Activated CD4-positive, alpha-beta T cell treated with anti-CD3 and anti-CD28 coated beads, Interleukin-2, amount 10 ng/mL, durations not matched to agents 7 days and 5 days (primary cell): ENCODE data around the gene BOD1. TPM values are rescaled to one million over a fixed set of nuclear protein-coding genes. Genes with fewer than 3 reads are reported as not detected.
"Not testable (repeated sequence)": the region's sequence is repeated elsewhere in the genome, so short reads cannot be mapped to it uniquely, and the experiment has no call there.

Experiments
- CTCF ChIA-PET: fragments of 350-600 bp; sonication (Branson Sonifier 250); formaldehyde crosslinking; loops from one replicate; lab custom pipeline; 2021; ENCODE audit warnings: antibody characterized with exemption; lab: Charles Lee
- POLR2A ChIA-PET: fragments of 350-600 bp; sonication (Branson Sonifier 250); formaldehyde crosslinking; loops from one replicate; lab custom pipeline; 2021; ENCODE audit warnings: antibody characterized with exemption; lab: Charles Lee
- DNase-seq: peaks from one replicate; pipeline ENCODE4 v3.0.0-alpha.2; 2020
- H3K27ac Mint-ChIP-seq: one replicate; pipeline ENCODE4 v1.8.0; 2021; ENCODE audit warnings: mild to moderate bottlenecking, moderate library complexity, mixed read lengths
- H3K27me3 Mint-ChIP-seq: one replicate; pipeline ENCODE4 v1.8.0; 2021; ENCODE audit warnings: mixed read lengths
- H3K36me3 Mint-ChIP-seq: one replicate; pipeline ENCODE4 v1.8.0; 2021; ENCODE audit warnings: low read depth, mixed read lengths
- H3K4me1 Mint-ChIP-seq: one replicate; pipeline ENCODE4 v1.8.0; 2021; ENCODE audit warnings: mixed read lengths
- H3K4me3 Mint-ChIP-seq: one replicate; pipeline ENCODE4 v1.8.0; 2021; ENCODE audit warnings: mild to moderate bottlenecking, moderate library complexity, mixed read lengths
- H3K9me3 Mint-ChIP-seq: one replicate; pipeline ENCODE4 v1.8.0; 2021; ENCODE audit warnings: mixed read lengths
- total RNA-seq, 2 experiments: library from RNA; stranded (reverse); gene quantifications; one replicate each; pipeline ENCODE4 v1.2.3, GENCODE V29; 2021

BOD1 gene
- total RNA-seq, 2 experiments from 2014 or later = 17.7 to 22.6 TPM

DNA sequence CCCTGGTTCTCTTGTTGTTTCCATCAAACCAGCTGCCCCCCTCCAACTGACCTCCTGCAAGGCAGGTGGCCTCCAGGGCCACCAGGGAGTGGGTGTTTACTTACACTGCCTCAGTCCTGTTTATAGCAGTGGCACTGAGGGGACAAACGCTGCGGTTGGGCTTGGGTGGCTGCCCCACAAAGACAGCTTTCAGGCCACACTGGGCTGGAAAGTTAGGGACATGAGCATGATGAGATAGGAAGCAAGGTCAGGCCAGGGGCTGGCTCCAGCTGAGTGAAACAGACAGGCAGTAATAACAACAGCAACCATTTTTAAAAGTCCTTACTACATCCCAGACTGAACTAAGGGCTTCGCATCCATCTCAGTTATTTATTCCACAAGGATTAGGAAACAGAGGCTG lies 20.6 kb downstream of the BOD1 start:
- no peak for DNase-seq
- Mint-ChIP-seq H3K4me1 (no peaks in the 10 kb centered on the region), H3K36me3 (peaks cover 4% of the 10 kb centered on the region), H3K27ac (no peak overlapping the region), H3K9me3 (peaks cover 35% of the 10 kb centered on the region), H3K27me3 (no peaks in the 10 kb centered on the region), H3K4me3 (no peak overlapping the region)
- ChIA-PET CTCF (no interaction called here), POLR2A (no interaction called here)

DNA sequence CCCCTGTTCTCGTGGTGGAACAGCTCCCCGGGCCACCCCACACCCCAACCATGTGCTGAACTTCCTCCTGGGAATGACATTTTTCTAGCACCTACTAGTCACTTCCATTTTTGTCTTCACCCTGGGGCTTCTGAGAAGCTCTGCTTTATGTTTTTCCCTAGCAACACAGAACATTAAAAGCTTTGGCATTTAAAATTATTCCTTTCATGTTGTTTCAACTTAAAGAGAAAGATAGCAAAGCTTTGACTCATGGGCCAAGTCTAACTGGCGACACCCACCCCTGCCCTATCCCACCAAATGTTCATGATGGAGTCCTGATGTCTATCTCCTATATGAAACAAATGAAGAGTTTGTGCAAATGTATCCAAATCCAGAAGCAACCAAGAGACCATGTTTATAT lies 22.4 kb downstream of the BOD1 start:
- H3K36me3 Mint-ChIP-seq = peaks cover 4% of the 10 kb centered on the region
- no peak for DNase-seq
- ChIA-PET POLR2A (no interaction called here), CTCF (interaction anchor here (0.9 kb wide), 1 partner anchor 41 kb away, joined by 3 read pairs; no protein-coding TSS in a partner anchor)
- H3K4me1 Mint-ChIP-seq = no peaks in the 10 kb centered on the region
- H3K27me3 Mint-ChIP-seq = no peaks in the 10 kb centered on the region
- peaks cover 44% of the 10 kb centered on the region for H3K9me3 Mint-ChIP-seq
- H3K4me3 Mint-ChIP-seq = no peak overlapping the region
- no peak overlapping the region for H3K27ac Mint-ChIP-seq

DNA sequence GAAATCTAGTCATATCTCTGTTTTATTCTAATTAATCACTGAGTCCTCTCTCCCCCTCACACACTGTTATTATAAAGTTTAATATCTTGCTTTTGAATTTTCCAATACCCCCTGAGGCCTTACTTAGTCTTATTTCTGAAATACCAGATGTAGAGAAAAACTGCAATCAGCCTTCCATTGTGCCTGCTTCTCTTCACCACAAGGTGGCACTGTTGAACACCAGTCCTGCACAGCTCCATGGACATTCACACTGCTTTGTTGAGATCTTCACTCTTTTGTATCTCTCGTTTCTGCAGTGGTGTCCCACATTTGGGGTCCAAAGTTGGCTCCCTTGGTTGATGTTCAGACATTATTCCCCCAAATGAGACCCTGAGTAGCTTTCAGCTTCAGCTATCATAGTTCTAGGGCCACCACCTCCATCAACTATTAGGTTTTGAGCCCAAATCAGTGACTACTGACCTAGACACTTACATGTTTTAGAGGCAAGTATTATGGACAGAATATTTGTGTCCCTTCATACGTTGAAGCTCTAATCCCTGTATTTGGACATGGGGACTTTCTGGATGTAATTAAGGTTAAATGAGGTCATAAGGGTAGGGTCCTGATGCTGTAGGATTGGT lies 24.3 kb downstream of the BOD1 start:
- DNase-seq = peak; percentile 22
- CTCF ChIA-PET = interaction anchor here (0.6 to 1.5 kb wide), 2 partner anchors 24 to 704 kb away, joined by 3 read pairs; no protein-coding TSS in a partner anchor
- peaks cover 46% of the 10 kb centered on the region for H3K9me3 Mint-ChIP-seq

DNA sequence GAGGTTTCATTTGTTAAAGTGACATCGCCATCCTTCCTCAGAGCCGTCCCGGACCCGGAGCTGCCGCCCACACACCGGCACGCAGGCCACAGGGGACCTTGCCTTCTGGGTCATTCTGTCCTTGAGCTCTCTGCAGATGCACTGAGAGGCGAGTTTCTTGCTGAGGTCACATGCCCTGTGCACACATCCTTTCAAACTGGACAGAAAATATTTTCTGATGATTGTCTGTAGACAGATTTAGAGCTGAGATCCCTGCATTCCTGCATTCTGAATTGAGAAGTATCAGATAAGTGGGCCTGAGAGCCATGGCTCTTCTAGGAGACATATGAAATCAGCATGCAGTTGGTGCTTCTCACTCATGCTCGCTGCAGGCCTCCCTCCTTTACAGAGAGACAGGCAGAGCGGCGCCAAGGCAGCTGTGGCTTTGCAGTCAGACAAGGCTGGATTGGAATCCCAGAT lies 25.4 kb downstream of the BOD1 start:
- Mint-ChIP-seq H3K4me3 (no peak overlapping the region), H3K9me3 (peaks cover 47% of the 10 kb centered on the region)
- CTCF ChIA-PET = interaction anchor here (0.6 to 0.9 kb wide), 2 partner anchors 25 to 390 kb away, joined by 4 read pairs; no protein-coding TSS in a partner anchor

More for the DNA sequence above, 24.3 kb downstream of the BOD1 start:
- Mint-ChIP-seq H3K4me1 (no peaks in the 10 kb centered on the region), H3K27ac (no peak overlapping the region), H3K4me3 (no peak overlapping the region), H3K36me3 (peaks cover 4% of the 10 kb centered on the region), H3K27me3 (no peaks in the 10 kb centered on the region)
- POLR2A ChIA-PET = no interaction called here

DNA sequence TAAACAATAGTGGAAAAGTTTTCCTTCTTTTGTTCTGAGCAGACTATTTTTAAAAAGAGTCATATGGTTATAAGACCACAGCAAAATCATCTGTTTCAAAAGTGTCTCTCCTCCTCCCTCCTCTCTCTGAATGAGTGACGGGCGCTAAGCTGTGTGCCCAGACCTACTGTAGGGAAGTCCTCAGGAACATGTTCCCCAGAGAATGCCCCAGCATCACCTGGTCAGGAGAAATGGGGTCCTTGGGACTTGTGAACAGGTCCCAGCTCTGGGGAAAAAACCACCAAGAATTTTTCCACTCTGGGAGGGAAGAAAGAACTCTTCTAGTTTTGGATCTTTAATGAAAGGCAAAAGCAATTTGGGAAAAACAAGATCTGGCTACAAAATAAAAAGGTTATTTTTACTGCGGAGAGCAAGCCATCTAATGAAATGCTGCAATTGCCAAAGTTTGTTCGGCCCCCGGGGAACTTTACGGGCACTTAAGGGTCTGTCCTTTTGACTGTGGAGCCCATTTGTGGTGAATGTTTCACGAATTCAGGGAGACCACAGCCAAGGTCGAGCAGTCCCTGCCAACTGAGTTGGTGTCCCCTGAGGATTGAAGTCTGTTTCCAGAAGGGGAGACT lies 25.9 kb downstream of the BOD1 start:
- Mint-ChIP-seq H3K27ac (no peak overlapping the region), H3K36me3 (peaks cover 3% of the 10 kb centered on the region), H3K4me1 (no peaks in the 10 kb centered on the region), H3K4me3 (no peak overlapping the region), H3K27me3 (no peaks in the 10 kb centered on the region), H3K9me3 (peaks cover 47% of the 10 kb centered on the region)
- no peak for DNase-seq
- ChIA-PET POLR2A (no interaction called here), CTCF (interaction anchor here (0.9 kb wide), 1 partner anchor 25 kb away, joined by 4 read pairs; no protein-coding TSS in a partner anchor)

More for the DNA sequence above, 25.4 kb downstream of the BOD1 start:
- Mint-ChIP-seq H3K27ac (no peak overlapping the region), H3K27me3 (no peaks in the 10 kb centered on the region), H3K4me1 (no peaks in the 10 kb centered on the region), H3K36me3 (peaks cover 3% of the 10 kb centered on the region)
- DNase-seq = no peak
- POLR2A ChIA-PET = no interaction called here

DNA sequence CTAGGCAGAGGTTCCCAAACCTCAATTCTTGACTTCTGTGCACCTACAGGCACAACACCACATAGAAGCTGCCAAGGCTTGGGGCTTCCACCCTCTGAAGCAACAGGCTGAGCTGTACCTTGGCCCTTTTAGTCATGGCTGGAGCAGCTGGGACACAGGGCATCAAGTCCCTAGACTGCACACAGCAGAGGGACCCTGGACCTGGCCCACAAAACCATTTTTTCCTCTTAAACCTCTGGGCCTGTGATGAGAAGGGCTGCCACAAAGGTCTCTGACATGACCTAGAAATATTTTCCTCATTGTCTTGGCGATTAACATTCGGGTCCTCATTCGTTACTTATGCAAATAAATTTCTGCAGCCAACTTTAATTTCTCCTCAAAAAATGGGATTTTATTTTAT lies 30.3 kb downstream of the BOD1 start:
- POLR2A ChIA-PET, H3K36me3 Mint-ChIP-seq, H3K27ac Mint-ChIP-seq, DNase-seq, H3K27me3 Mint-ChIP-seq, H3K4me3 Mint-ChIP-seq, H3K4me1 Mint-ChIP-seq: not testable (repeated sequence)
- peaks cover 18% of the 10 kb centered on the region for H3K9me3 Mint-ChIP-seq
- CTCF ChIA-PET = interaction anchor here (0.6 kb wide), 1 partner anchor 327 kb away, joined by 3 read pairs; no protein-coding TSS in a partner anchor

DNA sequence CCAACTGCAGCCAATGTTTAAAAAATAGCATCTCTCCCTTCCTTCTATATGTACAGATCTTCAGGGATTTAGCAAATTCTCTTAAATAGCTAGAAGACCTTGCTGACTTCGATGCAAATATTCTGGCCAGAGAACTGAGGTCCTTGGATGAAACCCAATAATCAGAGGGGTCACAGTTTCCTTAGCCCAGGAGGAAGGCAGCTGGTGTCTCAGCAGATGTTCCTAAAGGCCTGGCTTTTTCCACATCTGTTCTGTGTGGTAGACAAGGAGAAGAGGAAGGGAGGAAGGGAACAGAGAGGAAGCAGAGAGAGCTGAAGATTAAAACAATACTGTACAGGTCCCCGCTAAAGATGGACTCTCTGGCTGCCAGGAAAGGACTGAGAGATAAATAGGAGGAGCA lies 33.1 kb downstream of the BOD1 start:
- CTCF ChIA-PET = interaction anchor here (0.9 to 1.4 kb wide), 2 partner anchors 10 to 32 kb away, joined by 3 read pairs; no protein-coding TSS in a partner anchor
- DNase-seq = no peak
- H3K4me1 Mint-ChIP-seq = no peaks in the 10 kb centered on the region
- no peak overlapping the region for H3K27ac Mint-ChIP-seq
- H3K4me3 Mint-ChIP-seq = no peak overlapping the region
- no peaks in the 10 kb centered on the region for H3K36me3 Mint-ChIP-seq
- peaks cover 17% of the 10 kb centered on the region for H3K9me3 Mint-ChIP-seq
- H3K27me3 Mint-ChIP-seq = no peaks in the 10 kb centered on the region
- POLR2A ChIA-PET = no interaction called here

DNA sequence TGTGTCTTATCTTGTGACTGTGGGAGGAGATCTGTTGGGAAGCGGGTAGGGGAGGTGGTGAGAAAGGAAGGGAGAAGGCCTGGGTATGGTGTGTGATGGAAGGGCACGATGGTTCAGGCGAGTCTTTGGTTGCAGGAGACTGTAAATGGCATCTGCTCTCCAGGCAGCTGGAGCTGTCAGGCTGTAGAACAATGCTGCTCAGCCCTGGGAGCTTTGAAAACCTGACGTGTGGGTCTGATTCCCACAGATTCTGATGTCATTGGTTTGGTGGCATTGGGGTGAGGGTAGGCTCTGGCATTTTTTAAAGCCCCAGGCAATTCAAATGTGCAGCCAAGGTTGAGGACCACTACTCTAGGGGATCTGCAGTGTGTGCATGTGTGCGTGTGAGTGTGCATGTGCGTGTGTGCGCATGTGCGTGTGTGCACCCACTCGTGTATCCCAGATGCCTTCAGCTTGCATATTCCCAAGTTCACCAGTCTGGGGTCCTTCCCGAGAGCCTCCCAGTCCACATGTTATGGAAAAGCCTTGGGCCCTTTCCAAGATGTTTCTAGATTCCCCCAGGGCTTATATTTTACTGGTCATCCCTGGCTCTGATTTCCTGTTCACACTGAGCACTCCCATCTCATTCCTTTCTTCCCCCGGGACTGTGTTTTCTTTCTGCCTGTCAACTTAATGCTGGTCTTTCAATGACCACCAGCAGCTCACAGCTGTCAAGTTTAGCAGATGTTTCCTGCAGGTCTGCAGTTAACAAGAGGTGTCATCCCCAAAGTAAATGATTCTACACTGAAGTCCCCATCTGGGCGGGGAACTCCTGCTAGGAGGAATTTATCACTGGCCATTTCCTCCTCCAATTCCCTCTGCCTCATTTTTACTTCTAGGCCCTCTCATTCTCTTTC lies 34.0 kb downstream of the BOD1 start:
- POLR2A ChIA-PET = no interaction called here
- H3K9me3 Mint-ChIP-seq = peaks cover 15% of the 10 kb centered on the region
- H3K27me3 Mint-ChIP-seq = no peaks in the 10 kb centered on the region
- CTCF ChIA-PET = interaction anchor here (1.4 kb wide), 1 partner anchor 33 kb away, joined by 3 read pairs; no protein-coding TSS in a partner anchor
- no peak overlapping the region for H3K4me3 Mint-ChIP-seq
- DNase-seq = no peak
- H3K36me3 Mint-ChIP-seq = no peaks in the 10 kb centered on the region
- H3K27ac Mint-ChIP-seq = no peak overlapping the region
- no peaks in the 10 kb centered on the region for H3K4me1 Mint-ChIP-seq

DNA sequence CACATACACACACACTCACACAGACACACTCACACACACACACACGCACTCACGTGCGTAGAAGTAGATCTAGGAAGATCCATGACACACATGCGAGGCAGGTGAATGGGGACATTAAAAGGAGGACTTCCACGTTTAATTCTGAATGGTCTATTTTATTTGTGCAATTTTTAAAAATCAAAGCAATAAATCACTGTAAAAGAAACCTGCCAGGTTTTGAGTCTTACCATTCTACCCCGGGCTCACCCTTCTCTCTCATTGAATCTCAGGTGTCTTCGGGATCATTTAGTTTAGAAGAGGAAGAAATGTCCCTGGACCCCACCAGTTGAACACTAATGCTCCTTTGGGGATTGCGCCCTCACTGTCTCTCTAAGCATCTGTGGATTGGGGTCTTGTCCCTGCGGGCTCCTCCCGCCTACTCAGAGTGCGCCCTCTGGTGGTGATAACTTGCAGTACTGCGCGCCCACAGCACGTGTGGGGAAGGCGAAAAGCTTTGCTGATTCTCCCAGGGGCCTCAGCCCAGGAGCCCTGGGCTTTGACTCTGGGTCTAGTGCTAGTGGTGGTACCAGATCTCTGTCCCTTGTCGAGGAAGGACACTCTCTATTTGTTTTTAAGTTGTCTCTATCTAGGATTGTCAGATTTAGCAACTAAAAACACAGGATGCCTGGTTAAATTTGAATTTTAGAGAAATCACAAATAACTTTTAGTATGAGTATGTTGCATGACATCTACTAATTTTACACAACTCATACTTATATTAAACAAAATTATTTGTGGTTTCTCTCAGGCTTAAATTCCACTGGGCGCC lies 34.8 kb downstream of the BOD1 start:
- H3K4me3 Mint-ChIP-seq = no peak overlapping the region
- H3K36me3 Mint-ChIP-seq = no peaks in the 10 kb centered on the region
- H3K4me1 Mint-ChIP-seq = no peaks in the 10 kb centered on the region
- CTCF ChIA-PET = no interaction called here
- peak; percentile 45 for DNase-seq
- no peaks in the 10 kb centered on the region for H3K27me3 Mint-ChIP-seq
- no peak overlapping the region for H3K27ac Mint-ChIP-seq
- H3K9me3 Mint-ChIP-seq = peaks cover 13% of the 10 kb centered on the region
- POLR2A ChIA-PET = no interaction called here

DNA sequence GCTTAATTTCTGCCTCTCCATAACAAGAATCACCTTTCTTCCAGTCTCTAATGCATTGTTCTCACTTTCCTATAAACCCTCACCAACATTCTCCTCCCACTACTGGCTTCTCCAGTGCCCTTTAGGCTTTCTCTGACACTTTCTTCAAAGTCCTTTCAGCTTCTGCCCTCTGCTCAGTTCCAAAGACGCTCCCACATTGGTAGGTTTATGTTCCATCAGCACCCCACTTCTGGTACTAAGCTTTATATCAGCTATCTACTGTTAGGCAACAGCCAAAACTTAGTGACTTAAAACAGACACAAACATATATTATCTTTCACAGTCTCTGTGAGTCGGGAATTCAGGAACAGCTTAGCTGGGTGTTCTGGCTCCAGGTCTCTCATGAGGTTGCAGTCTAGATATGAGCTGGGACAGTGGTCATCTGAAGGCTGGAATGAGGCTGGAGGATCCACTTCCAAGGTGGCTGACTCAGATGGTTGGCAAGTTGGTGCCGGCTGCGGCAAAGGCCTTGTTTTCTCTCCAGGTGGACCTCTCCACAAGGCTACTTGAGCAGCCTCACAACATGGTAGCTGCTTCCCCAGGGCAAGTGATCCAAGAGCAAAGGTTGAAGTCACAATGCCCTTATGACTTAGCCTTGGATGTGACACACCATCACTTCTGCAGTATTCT lies 37.4 kb downstream of the BOD1 start:
- Mint-ChIP-seq H3K27ac (no peak overlapping the region), H3K4me1 (no peaks in the 10 kb centered on the region), H3K27me3 (peaks cover 3% of the 10 kb centered on the region), H3K9me3 (peaks cover 9% of the 10 kb centered on the region), H3K4me3 (no peak overlapping the region), H3K36me3 (no peaks in the 10 kb centered on the region)
- no peak for DNase-seq
- ChIA-PET CTCF (interaction anchor here (1.1 kb wide), 1 partner anchor 11 kb away, joined by 4 read pairs; no protein-coding TSS in a partner anchor), POLR2A (interaction anchor here (0.5 kb wide), 1 partner anchor 324 kb away, joined by 3 read pairs; no protein-coding TSS in a partner anchor)

DNA sequence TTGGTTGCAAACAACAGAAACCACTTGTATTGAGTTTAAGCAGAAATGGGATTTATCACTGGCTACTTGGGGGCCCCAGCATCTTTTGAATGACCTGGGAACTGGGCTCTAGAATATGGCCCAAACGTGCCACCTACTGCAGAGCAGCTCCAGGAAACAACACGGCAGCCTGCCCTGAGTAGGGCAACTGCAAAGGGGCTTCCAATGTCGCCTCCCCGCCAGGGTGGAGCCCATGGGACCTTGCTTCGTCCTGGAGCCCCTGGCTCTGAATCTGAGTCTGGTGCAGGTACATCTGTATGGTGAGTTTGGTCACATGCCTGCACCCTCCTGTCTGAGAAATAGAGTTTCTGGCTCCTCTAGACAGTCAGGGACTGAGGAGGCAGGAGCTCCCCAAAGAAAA lies 38.6 kb downstream of the BOD1 start:
- peaks cover 6% of the 10 kb centered on the region for H3K27me3 Mint-ChIP-seq
- POLR2A ChIA-PET = no interaction called here
- no peak overlapping the region for H3K4me3 Mint-ChIP-seq
- no peak overlapping the region for H3K27ac Mint-ChIP-seq
- H3K36me3 Mint-ChIP-seq = no peaks in the 10 kb centered on the region
- DNase-seq = no peak
- H3K4me1 Mint-ChIP-seq = no peaks in the 10 kb centered on the region
- H3K9me3 Mint-ChIP-seq = peaks cover 9% of the 10 kb centered on the region
- CTCF ChIA-PET = interaction anchor here (0.6 kb wide), 1 partner anchor 411 kb away, joined by 3 read pairs; no protein-coding TSS in a partner anchor
